CD4-positive, alpha-beta memory T cell (primary cell): ENCODE results near the gene TMEM87B. TPM values are rescaled to one million over a fixed set of nuclear protein-coding genes. Genes with fewer than 3 reads are reported as not detected.

ENCODE experiments used
- CTCF ChIA-PET: fragments of 350-600 bp; sonication (Branson Sonifier 250); formaldehyde crosslinking; loops from one replicate; lab custom pipeline; 2021; ENCODE audit warnings: inconsistent platforms; ENCODE audit not compliant: partially characterized antibody; lab: Charles Lee
- POLR2A ChIA-PET: fragments of 350-600 bp; sonication (Branson Sonifier 250); formaldehyde crosslinking; loops from one replicate; lab custom pipeline; 2021; ENCODE audit not compliant: partially characterized antibody; lab: Charles Lee
- DNase-seq, 5 donors: peaks; one replicate each; pipeline versions ENCODE4 v3.0.0 to v3.0.0-alpha.2; 2020 to 2022; ENCODE audit warnings: mixed read lengths in 1 of 5
- H3K27ac ChIP-seq: one replicate; pipeline ENCODE4 v1.7.0; 2013; ENCODE audit warnings: low read depth, low read length
- H3K27me3 ChIP-seq: 2 replicates; pipeline ENCODE4 v1.7.0; 2013; ENCODE audit warnings: mild to moderate bottlenecking, low read length, moderate library complexity; ENCODE audit not compliant: insufficient read depth
- H3K36me3 ChIP-seq: 2 replicates; pipeline ENCODE4 v1.7.0; 2013; ENCODE audit warnings: mild to moderate bottlenecking, low read length, moderate library complexity; ENCODE audit not compliant: insufficient read depth
- H3K4me1 ChIP-seq: 2 replicates; pipeline ENCODE4 v1.7.0; 2013; ENCODE audit warnings: mild to moderate bottlenecking, low read length, moderate library complexity; ENCODE audit not compliant: insufficient read depth
- H3K4me3 ChIP-seq, 2 donors: one replicate each; pipeline ENCODE4 v1.7.0; 2013; ENCODE audit warnings: low read length in 2 of 2, mild to moderate bottlenecking in 1 of 2
- H3K9me3 ChIP-seq, 2 donors: one replicate each; pipeline ENCODE4 v1.7.0; 2013; ENCODE audit warnings: low read length in 2 of 2, control low read depth in 1 of 2; ENCODE audit not compliant: control insufficient read depth in 1 of 2
- H3K27ac Mint-ChIP-seq, 7 donors: one replicate each; pipeline ENCODE4 v1.8.0; 2020 to 2021; ENCODE audit warnings: mixed read lengths in 7 of 7, mild to moderate bottlenecking in 6 of 7, inconsistent platforms in 3 of 7, moderate library complexity in 3 of 7
- H3K27me3 Mint-ChIP-seq, 2 donors: one replicate each; pipeline ENCODE4 v1.8.0; 2020 to 2021; ENCODE audit warnings: mixed read lengths in 2 of 2
- H3K36me3 Mint-ChIP-seq, 2 donors: one replicate each; pipeline ENCODE4 v1.8.0; 2020 to 2021; ENCODE audit warnings: mixed read lengths in 2 of 2, inconsistent platforms in 1 of 2, mild to moderate bottlenecking in 1 of 2
- H3K4me1 Mint-ChIP-seq, 4 donors: one replicate each; pipeline ENCODE4 v1.8.0; 2020 to 2021; ENCODE audit warnings: mixed read lengths in 4 of 4, mild to moderate bottlenecking in 1 of 4
- H3K4me3 Mint-ChIP-seq, 8 donors: one replicate each; pipeline ENCODE4 v1.8.0; 2020 to 2021; ENCODE audit warnings: mixed read lengths in 8 of 8, mild to moderate bottlenecking in 7 of 8, moderate library complexity in 6 of 8, inconsistent platforms in 3 of 8
- H3K9me3 Mint-ChIP-seq, 8 donors: one replicate each; pipeline ENCODE4 v1.8.0; 2020 to 2021; ENCODE audit warnings: mixed read lengths in 8 of 8, mild to moderate bottlenecking in 5 of 8, inconsistent platforms in 3 of 8, moderate library complexity in 1 of 8
- intact Hi-C: fragments of 100-400 bp; cut with micrococcal nuclease; formaldehyde crosslinking; loops from one replicate; pipeline ENCODE4 v1.15.1; 2023
- polyA plus RNA-seq, 2 donors: library from polyadenylated mRNA; unstranded; fragments of 300-500 nt; fragmentation: Illumina TruSeq; gene quantifications; one replicate each; pipeline ENCODE4 v1.2.3, GENCODE V29; 2021
- total RNA-seq, 2 experiments: library from RNA; stranded (reverse); gene quantifications; one replicate each; pipeline ENCODE4 v1.2.3, GENCODE V29; 2021

The TMEM87B gene
- total and polyA plus RNA-seq, 4 experiments from 2014 or later = 12.5 to 28.7 (median 21.8) TPM

DNA sequence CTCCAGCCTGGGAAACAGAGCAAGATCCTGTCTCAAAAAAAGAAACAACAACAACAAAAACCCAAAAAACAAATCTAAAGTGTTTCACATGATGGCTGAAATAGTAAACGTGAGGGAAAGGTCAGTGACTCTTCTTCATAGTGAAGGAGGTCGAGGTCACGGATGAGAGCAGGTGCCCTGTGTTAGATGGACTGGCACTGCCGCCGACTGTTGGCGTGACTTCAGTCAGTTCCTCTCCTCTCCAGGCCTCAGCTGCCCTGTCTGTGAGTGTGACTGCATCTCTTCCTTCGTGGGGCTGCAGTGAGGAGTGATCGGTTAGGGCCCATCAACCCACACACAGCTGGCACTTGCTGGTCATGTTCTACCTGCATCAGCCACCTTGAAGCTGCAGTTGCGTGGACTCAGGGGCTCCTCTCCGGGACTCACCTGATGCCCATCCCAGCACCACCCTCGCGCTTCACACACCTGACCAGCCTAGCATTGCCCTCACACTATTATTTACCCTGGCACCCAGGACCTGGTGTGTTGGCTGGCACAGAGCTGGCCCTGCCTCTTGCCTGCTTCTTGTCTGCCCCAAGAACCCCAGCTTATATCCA lies 30.1 kb upstream of the TMEM87B start:
- POLR2A ChIA-PET = no interaction called here
- Histone ChIP-seq H3K27me3 (no peaks in the 10 kb centered on the region), H3K27ac (no peak overlapping the region), H3K4me3 (no peak overlapping the region), H3K36me3 (no peaks in the 10 kb centered on the region), H3K9me3 (no peaks in the 10 kb centered on the region), H3K4me1 (no peaks in the 10 kb centered on the region)
- Mint-ChIP-seq H3K27ac (peak overlapping the region in 1 of 7 donors; percentile 47), H3K9me3 (no peaks in the 10 kb centered on the region), H3K36me3 (no peaks in the 10 kb centered on the region), H3K27me3 (peaks cover 4 to 6% of the 10 kb centered on the region in 2 donors), H3K4me3 (no peak overlapping the region), H3K4me1 (no peaks in the 10 kb centered on the region)
- DNase-seq = no peak
- CTCF ChIA-PET = interaction anchor here (0.6 kb wide), 1 partner anchor 47 kb away, joined by 4 read pairs; no protein-coding TSS in a partner anchor
- intact Hi-C loops = no loop called here

- Mint-ChIP-seq H3K4me1 (no peaks in the 10 kb centered on the region), H3K9me3 (peaks cover 0 to 3% (median 0%) of the 10 kb centered on the region in 8 donors), H3K36me3 (no peaks in the 10 kb centered on the region), H3K27ac (no peak overlapping the region), H3K4me3 (no peak overlapping the region), H3K27me3 (peaks cover 2% of the 10 kb centered on the region in 2 donors)
- ChIA-PET POLR2A (no interaction called here), CTCF (no interaction called here)
- Histone ChIP-seq H3K36me3 (no peaks in the 10 kb centered on the region), H3K27ac (no peak overlapping the region), H3K4me1 (no peaks in the 10 kb centered on the region), H3K4me3 (no peak overlapping the region), H3K9me3 (no peaks in the 10 kb centered on the region), H3K27me3 (no peaks in the 10 kb centered on the region)
- intact Hi-C loops = no loop called here
- no peak for DNase-seq
Measured at GRCh38 chr2:112026509-112026908, 28.6 kb upstream of the TMEM87B start.

DNA sequence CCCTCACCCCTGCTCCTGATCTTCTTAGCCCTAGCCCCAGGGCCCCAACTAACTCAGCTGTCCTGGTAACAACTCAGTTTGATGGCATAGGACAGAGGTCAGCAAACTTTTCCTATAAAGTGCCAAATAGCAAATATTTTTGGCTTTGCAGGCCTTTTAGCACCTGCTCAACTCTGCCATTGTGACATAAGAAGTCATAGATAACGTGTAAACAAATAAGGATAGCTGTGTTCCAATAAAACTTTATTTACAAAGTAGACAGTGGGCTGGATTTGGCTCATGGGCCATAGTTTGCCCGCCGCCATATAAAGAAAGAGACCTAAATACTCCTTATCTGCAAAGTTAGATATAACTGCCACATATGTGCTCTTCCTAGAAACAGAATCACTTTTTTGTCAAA lies 27.3 kb upstream of the TMEM87B start:
- CTCF ChIA-PET = no interaction called here
- Histone ChIP-seq H3K36me3 (no peaks in the 10 kb centered on the region), H3K4me1 (no peaks in the 10 kb centered on the region), H3K4me3 (no peak overlapping the region), H3K9me3 (no peaks in the 10 kb centered on the region), H3K27ac (no peak overlapping the region), H3K27me3 (no peaks in the 10 kb centered on the region)
- no peak overlapping the region for H3K4me3 Mint-ChIP-seq
- no peaks in the 10 kb centered on the region for H3K36me3 Mint-ChIP-seq
- DNase-seq = no peak
- peaks cover 0 to 5% (median 2%) of the 10 kb centered on the region in 4 donors for H3K4me1 Mint-ChIP-seq
- peaks cover 2% of the 10 kb centered on the region in 2 donors for H3K27me3 Mint-ChIP-seq
- no peak overlapping the region for H3K27ac Mint-ChIP-seq
- H3K9me3 Mint-ChIP-seq = peaks cover 0 to 3% (median 0%) of the 10 kb centered on the region in 8 donors
- intact Hi-C loops = no loop called here
- POLR2A ChIA-PET = no interaction called here

GRCh38 chr2:112029164-112029563 lies 25.9 kb upstream of the TMEM87B start:
- ChIA-PET POLR2A (no interaction called here), CTCF (no interaction called here)
- Histone ChIP-seq H3K27me3 (no peaks in the 10 kb centered on the region), H3K27ac (no peak overlapping the region), H3K4me3 (no peak overlapping the region), H3K36me3 (no peaks in the 10 kb centered on the region), H3K9me3 (no peaks in the 10 kb centered on the region), H3K4me1 (no peaks in the 10 kb centered on the region)
- H3K4me3 Mint-ChIP-seq = no peak overlapping the region
- intact Hi-C loops = no loop called here
- peaks cover 0 to 3% (median 0%) of the 10 kb centered on the region in 8 donors for H3K9me3 Mint-ChIP-seq
- no peak overlapping the region for H3K27ac Mint-ChIP-seq
- no peaks in the 10 kb centered on the region for H3K36me3 Mint-ChIP-seq
- H3K27me3 Mint-ChIP-seq = peaks cover 2% of the 10 kb centered on the region in 2 donors
- H3K4me1 Mint-ChIP-seq = peaks cover 0 to 5% (median 2%) of the 10 kb centered on the region in 4 donors
- DNase-seq = no peak

- Histone ChIP-seq H3K36me3 (no peaks in the 10 kb centered on the region), H3K4me1 (no peaks in the 10 kb centered on the region), H3K27ac (no peak overlapping the region), H3K4me3 (no peak overlapping the region), H3K9me3 (no peaks in the 10 kb centered on the region), H3K27me3 (no peaks in the 10 kb centered on the region)
- H3K4me3 Mint-ChIP-seq = no peak overlapping the region
- peaks cover 2% of the 10 kb centered on the region in 2 donors for H3K27me3 Mint-ChIP-seq
- DNase-seq = no peak
- H3K36me3 Mint-ChIP-seq = no peaks in the 10 kb centered on the region
- H3K4me1 Mint-ChIP-seq = peaks cover 0 to 5% (median 2%) of the 10 kb centered on the region in 4 donors
- H3K27ac Mint-ChIP-seq = no peak overlapping the region
- intact Hi-C loops = no loop called here
- peaks cover 0 to 13% (median 3%) of the 10 kb centered on the region in 8 donors for H3K9me3 Mint-ChIP-seq
- ChIA-PET CTCF (no interaction called here), POLR2A (no interaction called here)
Measured at GRCh38 chr2:112031473-112032223, 23.4 kb upstream of the TMEM87B start.

DNA sequence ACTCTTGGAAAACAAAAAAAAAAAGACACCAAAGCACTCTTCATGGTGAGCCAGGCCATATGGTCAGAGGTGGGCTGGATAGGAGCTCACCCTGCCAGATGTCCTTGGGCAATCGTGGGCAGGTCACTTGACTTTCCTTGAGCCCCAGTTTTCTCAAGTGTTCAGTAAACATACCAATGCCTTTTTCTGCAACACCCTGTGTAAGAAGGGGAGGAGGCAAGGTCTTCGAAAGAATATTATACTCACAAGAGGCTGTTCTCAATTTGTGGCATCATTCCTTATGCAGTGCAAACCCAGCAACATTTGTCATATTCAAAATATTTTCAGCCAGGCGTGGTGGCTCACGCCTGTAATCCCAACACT lies 22.9 kb upstream of the TMEM87B start:
- Histone ChIP-seq H3K4me3 (no peak overlapping the region), H3K4me1 (no peaks in the 10 kb centered on the region), H3K9me3 (no peaks in the 10 kb centered on the region), H3K27me3 (no peaks in the 10 kb centered on the region), H3K27ac (no peak overlapping the region), H3K36me3 (no peaks in the 10 kb centered on the region)
- peaks cover 0 to 5% (median 2%) of the 10 kb centered on the region in 4 donors for H3K4me1 Mint-ChIP-seq
- H3K9me3 Mint-ChIP-seq = peaks cover 0 to 14% (median 3%) of the 10 kb centered on the region in 8 donors
- intact Hi-C loops = no loop called here
- no peak overlapping the region for H3K4me3 Mint-ChIP-seq
- H3K36me3 Mint-ChIP-seq = no peaks in the 10 kb centered on the region
- DNase-seq = no peak
- POLR2A ChIA-PET = no interaction called here
- no peak overlapping the region for H3K27ac Mint-ChIP-seq
- CTCF ChIA-PET = interaction anchor here (0.5 kb wide), 1 partner anchor 659 kb away, joined by 3 read pairs; no protein-coding TSS in a partner anchor
- peaks cover 2 to 3% of the 10 kb centered on the region in 2 donors for H3K27me3 Mint-ChIP-seq

DNA sequence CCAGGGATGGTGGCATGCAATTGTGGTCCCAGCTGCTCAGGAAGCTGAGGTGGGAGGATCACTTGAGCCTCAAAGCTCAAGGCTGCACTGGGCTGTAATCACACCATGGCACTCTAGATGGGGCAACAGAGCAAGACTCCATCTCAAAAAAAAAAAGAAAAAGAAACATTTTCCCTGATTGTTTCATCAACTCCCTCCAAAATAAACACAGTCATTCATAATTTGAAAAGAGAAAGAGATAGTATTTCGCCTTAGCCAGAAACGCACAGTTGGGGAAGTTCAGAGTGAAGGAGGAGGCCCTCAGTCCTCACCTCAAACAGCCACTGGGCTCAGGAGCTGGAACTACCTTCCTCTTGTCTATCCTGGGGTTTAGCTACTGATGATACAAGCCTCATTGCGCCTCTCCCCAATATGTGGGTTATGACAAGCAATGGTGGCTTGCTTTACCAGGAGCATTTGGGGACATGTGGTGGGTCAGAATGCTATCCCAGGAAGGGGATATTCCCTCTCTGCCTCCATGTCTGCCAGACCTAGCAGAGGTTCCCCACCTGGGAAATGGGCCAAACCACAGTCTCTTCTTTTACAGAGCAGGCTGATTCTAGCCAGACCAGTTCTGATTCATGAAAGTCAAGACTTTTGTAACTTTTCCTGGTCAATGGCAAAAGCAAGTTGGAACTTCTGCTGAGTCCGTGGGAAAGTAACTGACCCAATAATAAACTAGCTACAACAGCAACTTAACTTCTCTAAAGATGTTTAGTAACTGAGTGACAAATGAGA lies 22.2 kb upstream of the TMEM87B start:
- Mint-ChIP-seq H3K9me3 (peaks cover 0 to 19% (median 5%) of the 10 kb centered on the region in 8 donors), H3K27ac (no peak overlapping the region), H3K27me3 (peaks cover 2 to 3% of the 10 kb centered on the region in 2 donors), H3K4me3 (no peak overlapping the region), H3K36me3 (no peaks in the 10 kb centered on the region), H3K4me1 (peaks cover 0 to 5% (median 2%) of the 10 kb centered on the region in 4 donors)
- H3K27me3 ChIP-seq = no peaks in the 10 kb centered on the region
- intact Hi-C loops = no loop called here
- no peaks in the 10 kb centered on the region for H3K36me3 ChIP-seq
- no peak overlapping the region for H3K27ac ChIP-seq
- H3K4me1 ChIP-seq = no peaks in the 10 kb centered on the region
- CTCF ChIA-PET = interaction anchor here (0.5 to 1.1 kb wide), 3 partner anchors 18 to 658 kb away, joined by 3 read pairs; no protein-coding TSS in a partner anchor
- no peak overlapping the region for H3K4me3 ChIP-seq
- H3K9me3 ChIP-seq = no peaks in the 10 kb centered on the region
- no peak for DNase-seq
- POLR2A ChIA-PET = no interaction called here
